ENCODE data around the gene ZSCAN29.

DNA sequence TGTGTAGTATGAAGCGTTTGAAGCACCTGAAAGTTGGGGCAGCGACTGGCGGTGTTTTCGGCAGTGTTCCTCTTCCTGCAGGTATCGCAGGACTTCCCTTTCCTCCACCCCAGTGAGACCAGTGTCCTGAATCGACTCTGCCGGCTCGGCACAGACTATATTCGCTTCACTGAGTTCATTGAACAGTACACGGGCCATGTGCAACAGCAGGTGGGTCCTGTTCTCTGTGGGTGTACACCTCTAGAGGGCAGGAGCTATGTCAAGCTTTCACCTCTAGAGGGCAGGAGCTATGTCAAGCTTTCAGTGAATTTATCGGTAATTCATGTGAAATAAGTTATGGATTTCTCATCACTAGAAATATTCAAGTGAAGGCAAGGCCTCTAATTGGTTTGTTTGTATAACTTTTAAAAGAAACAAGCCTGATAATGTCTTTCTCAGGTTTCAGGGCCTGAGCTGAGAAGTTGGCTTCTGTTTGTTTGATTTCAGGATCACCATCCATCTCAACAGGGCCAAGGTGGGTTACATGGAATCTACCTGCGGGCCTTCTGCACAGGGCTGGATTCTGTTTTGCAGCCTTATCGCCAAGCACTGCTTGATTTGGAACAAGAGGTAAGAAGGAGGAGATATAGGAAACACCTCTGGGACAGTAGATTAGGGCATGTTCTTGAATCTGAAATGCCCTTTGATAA, 5.3 kb upstream of the ZSCAN29 start:
- TF ChIP-seq EP300 (IDR thresholded peaks at IDR 0.05; ENCODE audit: low read depth) (no peak), POLR2AphosphoS5 (IDR thresholded peaks at IDR 0.05) (no peak), POLR2A (IDR thresholded peaks at IDR 0.05) (no peak)
- TF ChIP-seq, protein P1, sequence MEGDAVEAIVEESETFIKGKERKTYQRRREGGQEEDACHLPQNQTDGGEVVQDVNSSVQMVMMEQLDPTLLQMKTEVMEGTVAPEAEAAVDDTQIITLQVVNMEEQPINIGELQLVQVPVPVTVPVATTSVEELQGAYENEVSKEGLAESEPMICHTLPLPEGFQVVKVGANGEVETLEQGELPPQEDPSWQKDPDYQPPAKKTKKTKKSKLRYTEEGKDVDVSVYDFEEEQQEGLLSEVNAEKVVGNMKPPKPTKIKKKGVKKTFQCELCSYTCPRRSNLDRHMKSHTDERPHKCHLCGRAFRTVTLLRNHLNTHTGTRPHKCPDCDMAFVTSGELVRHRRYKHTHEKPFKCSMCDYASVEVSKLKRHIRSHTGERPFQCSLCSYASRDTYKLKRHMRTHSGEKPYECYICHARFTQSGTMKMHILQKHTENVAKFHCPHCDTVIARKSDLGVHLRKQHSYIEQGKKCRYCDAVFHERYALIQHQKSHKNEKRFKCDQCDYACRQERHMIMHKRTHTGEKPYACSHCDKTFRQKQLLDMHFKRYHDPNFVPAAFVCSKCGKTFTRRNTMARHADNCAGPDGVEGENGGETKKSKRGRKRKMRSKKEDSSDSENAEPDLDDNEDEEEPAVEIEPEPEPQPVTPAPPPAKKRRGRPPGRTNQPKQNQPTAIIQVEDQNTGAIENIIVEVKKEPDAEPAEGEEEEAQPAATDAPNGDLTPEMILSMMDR (IDR thresholded peaks at IDR 0.05) = peak; percentile 49 to 66 (median 58)

All from transverse colon (tissue), 4 donors.